PC-9 (cell line): ENCODE data around the gene HMGB1. TPM values are rescaled to one million over a fixed set of nuclear protein-coding genes. Genes with fewer than 3 reads are reported as not detected.

ENCODE experiments used
- BruUV-seq: library from RNA; stranded (reverse); fragments of 400-500 nt; replicated peaks from 2 replicates; lab custom pipeline; 2021; lab: Mats Ljungman, UMichigan
- CTCF ChIA-PET: fragments of 300-600 bp; sonication (Branson Sonifier 250); formaldehyde crosslinking; loops from one replicate; lab custom pipeline; 2022; ENCODE audit warnings: antibody characterized with exemption; lab: Charles Lee
- POLR2A ChIA-PET: fragments of 300-600 bp; sonication (Branson Sonifier 250); formaldehyde crosslinking; loops from one replicate; lab custom pipeline; 2022; ENCODE audit warnings: antibody characterized with exemption; ENCODE audit not compliant: unreplicated experiment; lab: Charles Lee
- DNase-seq, 2 experiments: peaks; one replicate each; pipeline versions ENCODE4 v3.0.0 to v3.0.0-alpha.2; 2015 to 2022; ENCODE audit warnings: mixed read lengths in 1 of 2
- H2AFZ ChIP-seq: fragments of 200-600 bp; sonication (generic); 2 replicates; pipeline ENCODE4 v1.8.1; 2017; ENCODE audit warnings: antibody characterized with exemption
- H3F3A ChIP-seq: fragments of 200-600 bp; sonication (generic); 2 replicates; pipeline ENCODE4 v1.8.1; 2017; ENCODE audit warnings: antibody characterized with exemption, mild to moderate bottlenecking, low read depth; ENCODE audit not compliant: insufficient read depth
- H3K27ac ChIP-seq: fragments of 200-600 bp; sonication (generic); 2 replicates; pipeline ENCODE4 v1.6.1; 2016; ENCODE audit warnings: mixed run types
- H3K27me3 ChIP-seq: fragments of 200-600 bp; sonication (generic); 2 replicates; pipeline ENCODE4 v1.6.1; 2016; ENCODE audit warnings: low read depth, mixed run types; ENCODE audit not compliant: insufficient read depth
- H3K36me3 ChIP-seq: fragments of 200-600 bp; sonication (generic); 2 replicates; pipeline ENCODE4 v1.6.1; 2016; ENCODE audit warnings: low read depth, mixed run types
- H3K4me1 ChIP-seq: fragments of 200-600 bp; sonication (generic); replicated peaks from 2 replicates; pipeline ENCODE4 v1.6.1; 2016; ENCODE audit warnings: mixed run types; ENCODE audit not compliant: insufficient read depth
- H3K4me2 ChIP-seq: fragments of 200-600 bp; sonication (generic); 2 replicates; pipeline ENCODE4 v1.6.1; 2017; ENCODE audit warnings: mixed run types
- H3K4me3 ChIP-seq: fragments of 200-600 bp; sonication (generic); 2 replicates; pipeline ENCODE4 v1.6.1; 2016; ENCODE audit warnings: mixed run types
- H3K79me2 ChIP-seq: fragments of 200-600 bp; sonication (generic); 2 replicates; pipeline ENCODE4 v1.6.1; 2017; ENCODE audit warnings: low read depth, mixed run types
- H3K9me2 ChIP-seq: fragments of 200-600 bp; sonication (generic); 2 replicates; pipeline ENCODE4 v1.8.1; 2017; ENCODE audit warnings: mild to moderate bottlenecking; ENCODE audit not compliant: insufficient read depth
- H3K9me3 ChIP-seq: fragments of 200-600 bp; sonication (generic); 2 replicates; pipeline ENCODE4 v1.8.1; 2016; ENCODE audit warnings: low read depth; ENCODE audit not compliant: insufficient read depth
- H4K20me1 ChIP-seq: fragments of 200-600 bp; sonication (generic); 2 replicates; pipeline ENCODE4 v1.8.1; 2017; ENCODE audit not compliant: insufficient read depth
- CTCF ChIP-seq: fragments of 200-600 bp; sonication (generic); conservative IDR thresholded peaks from 2 replicates; pipeline ENCODE4 v1.6.1; 2017; ENCODE audit warnings: mixed run types, antibody characterized with exemption, mild to moderate bottlenecking, moderate library complexity
- EZH2 ChIP-seq: fragments of 200-600 bp; sonication (generic); IDR thresholded peaks from 2 replicates; pipeline ENCODE4 v1.8.0; 2017; ENCODE audit warnings: antibody characterized with exemption, low read depth
- intact Hi-C: fragments of 100-400 bp; cut with micrococcal nuclease; formaldehyde crosslinking; loops from one replicate; pipeline ENCODE4 v1.10.0; 2022; ENCODE audit not compliant: unreplicated experiment
- total RNA-seq: library from RNA; stranded (reverse); gene quantifications from 2 replicates; pipeline ENCODE4 v1.2.3, GENCODE V29; 2021

HMGB1 gene
- total RNA-seq, 1 experiment from 2014 or later: 313 TPM

- Histone ChIP-seq H3K9me3 (no peaks in the 10 kb centered on the region), H3K4me3 (no peak overlapping the region), H3K4me1 (0 out of 2 replicates have a peak, but pooled peaks cover 2% of the 10 kb centered on the region), H3K79me2 (no peaks in the 10 kb centered on the region), H2AFZ (no peak overlapping the region), H3K4me2 (no peak overlapping the region), H3F3A (peaks cover 13% of the 10 kb centered on the region; the same call in 1 of the 2 replicates), H3K36me3 (no peaks in the 10 kb centered on the region), H3K27me3 (no peaks in the 10 kb centered on the region), H4K20me1 (no peaks in the 10 kb centered on the region), H3K27ac (no peak overlapping the region), H3K9me2 (no peaks in the 10 kb centered on the region)
- BruUV-seq: no TSS peak
- ChIA-PET POLR2A (no interaction called here), CTCF (no interaction called here)
- TF ChIP-seq CTCF: no peak
- no peak for TF ChIP-seq EZH2
- DNase-seq: no peak
- intact Hi-C loops: no loop called here
Observed at GRCh38 chr13:30406779-30407416, 58.8 kb downstream of the HMGB1 start.

Other genes with a start within 250 kb of the HMGB1 start
- gene KATNAL1, start 158.4 kb downstream of the HMGB1 start, total RNA-seq: 11.8 and 14.8 TPM in 2 replicates
- gene UBE2L5, start 43.4 kb downstream of the HMGB1 start, total RNA-seq: not detected in 2 replicates
- 8.9 and 10.7 TPM in 2 replicates for gene USPL1, start 152.0 kb upstream of the HMGB1 start, total RNA-seq